Measurements from ENCODE around the gene CREB5.

The CREB5 gene

DNA sequence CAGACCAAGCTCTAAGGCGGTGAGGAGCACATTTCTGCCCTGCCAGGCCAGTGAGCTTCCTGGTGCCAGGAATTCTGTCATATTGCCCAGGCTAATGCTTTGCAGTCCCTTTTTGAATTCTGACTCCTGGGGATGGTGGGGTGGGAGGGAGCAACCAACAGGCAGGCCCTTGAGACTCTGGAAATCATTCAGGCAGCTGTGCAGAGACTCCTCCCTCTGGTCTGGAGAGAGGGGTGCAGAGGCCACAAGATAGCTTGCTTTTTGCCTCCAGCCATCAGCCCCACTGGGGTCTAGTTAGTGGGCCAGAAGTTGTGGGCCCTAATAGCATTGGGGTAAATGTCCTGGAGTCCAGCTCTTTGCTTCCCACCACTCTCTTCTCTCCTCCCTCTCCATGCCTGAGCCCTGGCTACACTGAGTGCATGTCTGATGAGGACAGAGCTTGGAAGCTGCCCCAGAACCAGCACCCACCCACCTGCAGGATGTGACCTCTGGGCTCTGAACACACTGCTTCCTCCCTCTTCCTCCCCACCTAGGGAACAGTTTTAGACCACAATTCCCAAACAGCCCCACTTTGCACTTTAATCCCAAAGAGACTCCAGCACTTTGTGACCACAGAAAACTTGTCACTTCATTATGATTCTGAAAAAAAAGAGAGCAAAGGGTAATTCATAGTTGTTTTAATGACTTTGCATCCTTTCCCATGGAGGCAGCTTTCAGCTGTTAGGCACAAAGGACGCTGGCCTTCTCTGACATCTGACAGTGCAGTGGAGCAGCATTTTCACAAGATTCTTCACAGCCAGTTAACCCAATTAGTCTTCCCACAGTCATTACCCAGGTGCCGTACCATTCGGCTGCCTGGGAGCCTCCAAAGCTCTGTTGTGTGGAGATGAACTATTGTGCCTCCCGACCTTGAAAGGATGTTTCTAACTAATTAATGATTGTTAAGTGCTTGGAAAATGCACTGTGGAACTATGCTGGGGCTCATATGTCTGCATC lies 283.3 kb downstream of the CREB5 start:
- DNase-seq, result no peak

DNA sequence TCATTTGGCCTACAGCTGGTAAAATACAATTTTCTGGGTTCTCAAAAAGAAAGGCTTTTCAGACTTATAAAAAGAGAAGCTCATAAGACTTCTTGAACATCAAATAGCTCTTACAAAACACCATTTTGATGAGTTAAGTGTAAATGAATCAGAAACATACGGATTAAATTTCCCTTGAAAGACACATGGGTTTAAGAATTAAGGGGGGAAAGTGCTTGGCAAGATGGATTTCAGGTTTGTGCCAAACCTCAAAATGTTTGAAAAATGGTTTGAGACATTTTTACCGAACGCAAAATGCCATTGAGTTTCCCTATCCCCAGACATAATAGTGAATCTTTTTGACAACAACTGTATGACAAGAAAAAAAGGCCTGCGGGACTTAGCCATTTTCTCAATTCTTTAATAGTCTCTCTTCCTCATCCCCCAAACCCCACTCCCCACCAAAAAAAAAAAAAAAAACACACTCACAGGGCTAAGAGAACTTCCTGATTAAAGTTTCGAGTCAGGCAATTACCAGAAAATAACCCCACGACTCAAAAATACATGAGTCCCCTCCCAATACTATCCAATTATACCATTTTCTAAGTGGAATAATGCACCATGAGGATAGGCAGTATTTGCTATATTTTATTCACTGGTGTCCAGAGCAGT lies 285.7 kb downstream of the CREB5 start:
- no peak for DNase-seq

- no peak for DNase-seq
Observed at GRCh38 chr7:28698840-28699239, 286.5 kb downstream of the CREB5 start.

DNA sequence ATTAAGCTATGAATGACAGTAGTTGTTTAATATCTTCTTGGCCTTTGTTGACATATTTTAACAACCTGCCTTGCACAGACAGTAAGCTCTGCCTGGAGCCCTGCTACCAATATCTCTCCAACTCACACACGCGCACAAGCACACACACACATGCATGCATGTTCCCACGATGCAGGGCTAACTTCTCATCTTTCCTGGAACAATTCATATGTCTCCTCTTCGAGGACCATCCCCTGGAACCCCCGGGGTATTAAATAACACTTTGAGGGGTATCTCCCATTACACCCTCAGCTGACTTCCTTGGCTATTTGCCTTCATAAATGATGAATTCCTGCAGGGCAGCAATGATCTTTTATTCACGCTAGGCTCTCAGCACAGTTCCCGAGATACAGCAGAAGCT lies 287.8 kb downstream of the CREB5 start:
- no peak for DNase-seq

DNA sequence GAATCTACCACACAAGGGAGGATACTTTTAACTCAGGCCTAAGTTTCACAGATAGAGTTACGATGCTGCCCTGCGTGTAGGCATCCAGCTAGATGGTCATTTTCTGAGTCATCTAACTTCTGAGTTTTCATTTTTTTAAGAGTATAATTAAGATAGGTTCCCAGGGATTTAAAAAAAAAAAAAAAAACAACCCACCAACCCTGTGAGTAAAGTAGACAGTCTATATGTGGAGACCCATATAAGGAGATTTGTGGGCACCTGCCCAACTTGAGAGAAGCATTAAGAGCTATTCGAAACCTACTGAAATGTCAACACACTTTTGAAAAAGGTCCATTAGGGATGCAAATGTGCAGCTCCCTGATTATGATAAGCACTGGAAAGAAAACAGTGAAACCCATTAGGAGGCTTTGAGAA lies 288.5 kb downstream of the CREB5 start:
- DNase-seq, result no peak

GRCh38 chr7:28701731-28702130 lies 289.4 kb downstream of the CREB5 start:
- no peak for DNase-seq

DNA sequence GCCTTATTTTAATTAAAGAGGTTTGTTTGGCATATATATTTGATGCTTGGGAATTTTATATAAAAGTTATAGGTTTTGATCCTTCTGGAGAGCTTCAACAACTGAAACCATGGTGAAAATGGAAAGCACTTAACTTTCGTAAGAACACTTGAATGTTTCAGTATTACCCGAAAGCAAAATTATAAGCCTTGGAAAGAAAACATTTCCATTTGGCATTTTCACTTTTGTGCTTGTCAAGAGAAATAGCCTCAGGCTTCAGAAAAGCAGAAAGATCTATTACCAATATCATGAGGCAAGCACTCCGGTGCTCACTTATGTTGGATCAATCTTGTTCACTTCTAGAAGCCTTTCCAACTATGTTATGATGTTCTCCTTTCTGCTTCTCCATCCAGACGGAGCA lies 289.9 kb downstream of the CREB5 start:
- DNase-seq, result no peak

GRCh38 chr7:28703037-28703765 lies 290.9 kb downstream of the CREB5 start:
- DNase-seq, result no peak

- DNase-seq, result no peak
Observed at GRCh38 chr7:28704706-28705105, 292.4 kb downstream of the CREB5 start.

GRCh38 chr7:28705350-28705749 lies 293.0 kb downstream of the CREB5 start:
- DNase-seq, result no peak

DNA sequence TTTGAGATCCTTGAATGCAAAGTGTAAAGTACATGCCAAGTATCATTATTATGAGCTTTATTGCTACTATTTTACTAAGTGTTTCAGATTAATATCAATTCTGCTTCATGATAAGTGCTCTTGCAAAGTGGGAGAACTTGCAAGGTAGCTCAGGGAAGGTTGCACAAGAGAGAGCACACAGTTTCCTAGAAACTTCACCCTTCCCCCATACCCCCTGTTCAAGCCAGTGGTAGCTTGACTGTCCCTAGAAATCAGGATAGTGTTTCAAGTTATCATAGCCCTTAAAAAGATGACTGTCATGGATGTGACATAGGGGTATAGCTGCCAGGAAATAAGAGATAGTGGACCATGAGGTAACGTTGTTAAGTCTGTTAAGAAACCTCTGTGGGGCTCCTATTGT lies 294.3 kb downstream of the CREB5 start:
- no peak for DNase-seq

DNA sequence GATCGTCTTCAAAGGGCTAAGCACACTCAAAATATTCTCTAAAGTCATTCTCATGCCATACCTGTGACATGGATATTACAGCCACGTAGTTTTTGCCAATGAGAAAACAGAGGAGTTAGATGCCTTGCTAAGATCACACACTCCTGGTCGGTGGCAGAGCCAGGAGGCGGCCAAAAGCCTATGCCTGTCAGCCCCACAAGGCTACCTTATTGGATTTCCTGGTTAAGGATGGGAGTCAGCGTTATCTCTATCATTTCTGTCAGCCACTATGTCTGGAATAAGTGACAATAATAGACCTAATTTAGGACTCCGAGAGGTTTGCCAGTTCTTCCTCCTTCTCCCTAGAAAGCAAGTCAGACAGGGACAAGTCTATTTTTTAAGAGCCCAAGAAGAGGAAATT lies 295.0 kb downstream of the CREB5 start:
- no peak for DNase-seq

- DNase-seq, result no peak
Observed at GRCh38 chr7:28708033-28708951, 296.0 kb downstream of the CREB5 start.

DNA sequence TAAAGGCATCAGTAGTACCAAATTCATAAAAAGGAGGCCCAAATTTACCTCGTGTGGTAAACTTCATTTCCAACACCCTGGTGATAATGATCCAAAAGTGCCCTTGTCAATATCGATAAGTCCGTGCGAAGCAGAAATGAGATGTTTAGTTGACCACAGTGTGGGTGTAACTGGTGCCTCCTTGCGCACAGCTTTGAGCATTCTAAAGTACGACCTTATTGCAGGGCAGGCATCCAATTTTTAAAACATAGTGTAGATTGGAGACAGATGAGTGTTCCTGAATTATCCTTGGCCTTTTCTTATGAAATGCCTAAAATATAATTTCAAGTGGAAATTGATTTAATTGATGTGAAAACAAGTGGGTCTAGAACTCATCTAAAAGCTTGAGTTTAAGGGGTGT lies 297.4 kb downstream of the CREB5 start:
- no peak for DNase-seq

DNA sequence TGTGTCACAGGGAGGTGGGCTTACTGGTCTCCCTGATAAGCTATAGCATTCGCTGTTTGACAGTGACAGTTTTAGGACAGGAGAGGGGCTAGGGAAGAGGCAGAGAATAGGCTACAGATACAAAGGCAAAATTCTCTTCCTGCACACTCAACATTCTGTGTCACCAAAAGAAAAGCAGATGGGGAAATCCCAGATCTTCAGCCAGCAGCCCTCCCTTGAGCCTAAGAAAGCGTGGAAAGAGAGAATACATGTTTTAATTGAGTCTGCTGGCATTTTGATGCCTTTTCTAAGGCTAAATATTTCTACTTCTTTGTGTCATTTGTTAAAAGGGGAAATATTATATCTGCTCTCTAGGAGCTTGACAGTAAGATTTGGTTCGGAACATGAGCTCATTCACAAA lies 298.8 kb downstream of the CREB5 start:
- DNase-seq, result no peak

DNA sequence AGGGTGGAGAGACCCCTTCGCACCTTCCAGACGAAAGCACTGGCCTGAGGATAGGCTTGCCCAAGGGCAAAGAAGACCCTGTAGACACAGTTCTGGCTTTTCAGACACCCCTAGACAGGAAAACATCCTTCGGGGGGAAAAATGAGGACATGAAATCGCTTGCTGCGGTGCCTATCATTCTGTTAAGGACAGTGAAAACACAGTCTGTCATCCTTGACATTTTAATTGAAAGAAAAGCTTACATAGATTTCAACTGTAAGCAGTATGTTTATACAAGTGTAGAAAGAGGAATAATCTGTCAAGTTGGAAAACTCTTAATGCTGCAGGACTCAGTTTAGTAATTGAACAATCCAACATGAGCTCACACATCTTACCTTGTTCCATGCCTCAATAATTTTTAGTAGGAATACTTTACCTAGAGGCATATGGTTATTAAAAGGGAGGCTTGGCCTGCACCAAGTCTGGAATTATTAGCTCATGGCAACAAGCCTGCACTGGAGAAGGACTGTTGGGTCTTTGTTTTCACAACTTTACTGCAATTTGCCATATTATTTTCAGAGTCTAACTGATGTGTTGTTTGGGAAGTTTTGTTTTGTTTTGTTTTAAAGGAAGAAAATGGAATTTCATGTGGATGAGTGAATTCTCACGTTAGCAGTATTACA lies 302.3 kb downstream of the CREB5 start:
- no peak for DNase-seq

DNA sequence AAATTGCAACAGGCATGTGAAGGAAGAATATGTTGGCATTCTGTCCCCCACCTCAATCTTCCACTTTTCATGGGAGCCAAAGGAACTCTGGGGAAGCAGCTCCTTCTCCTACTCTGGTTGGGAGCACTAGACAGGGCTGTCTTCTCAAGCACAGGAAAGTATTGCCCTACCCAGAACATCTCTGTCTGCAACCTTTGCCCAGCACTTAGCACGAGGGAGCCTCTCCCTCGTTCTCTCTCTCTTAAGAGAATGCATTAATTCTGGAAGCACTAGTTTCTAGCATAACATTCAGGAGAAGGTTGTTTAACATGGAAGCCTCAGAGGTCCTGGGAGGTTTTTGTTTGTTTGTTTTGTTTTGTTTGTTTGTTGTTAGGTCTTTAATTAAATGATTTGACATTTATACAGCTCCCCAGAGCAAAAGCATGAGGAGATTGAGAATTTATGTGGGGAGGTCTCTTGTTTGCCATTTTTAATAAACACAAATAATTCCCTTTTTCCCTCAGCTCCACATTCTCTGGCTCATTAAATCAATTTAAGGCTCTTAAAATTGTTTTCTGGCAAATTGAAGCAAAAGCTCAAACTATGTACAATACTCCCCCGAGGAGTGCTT lies 305.2 kb downstream of the CREB5 start:
- DNase-seq, result no peak

GRCh38 chr7:28718055-28718481 lies 305.8 kb downstream of the CREB5 start:
- DNase-seq, result no peak

DNA sequence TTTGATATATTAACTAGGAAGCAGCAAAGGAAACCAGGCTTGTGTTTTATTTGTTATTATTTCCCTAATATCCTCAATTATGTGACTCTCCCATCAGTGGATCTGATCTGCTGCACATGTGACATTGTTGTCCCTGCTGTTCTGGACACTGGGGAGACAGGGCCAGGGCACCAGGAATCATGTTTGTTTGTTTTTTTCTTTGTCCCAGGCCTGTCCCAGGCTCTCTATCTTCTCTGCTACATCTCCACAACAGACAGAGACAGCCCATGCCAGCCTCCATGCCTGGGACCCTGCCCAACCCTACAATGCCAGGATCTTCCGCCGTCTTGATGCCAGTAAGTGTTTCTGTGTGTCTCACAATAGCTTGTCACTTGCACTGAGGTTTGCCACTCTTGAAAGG lies 306.2 kb downstream of the CREB5 start:
- no peak for DNase-seq

- DNase-seq, result no peak
Observed at GRCh38 chr7:28722684-28723083, 310.4 kb downstream of the CREB5 start.

- no peak for DNase-seq
Observed at GRCh38 chr7:28723336-28723735, 311.0 kb downstream of the CREB5 start.

Data from activated T-cell treated with anti-CD3 and anti-CD28 coated beads, Interleukin-2, amount 50 U/mL, for 48 hours (primary cell).